GM12801 (cell line): ENCODE results near the gene ZNF496.

Experiments used
- CTCF ChIP-seq: IDR thresholded peaks from one replicate; pipeline ENCODE4 v1.5.1; 2011; ENCODE audit warnings: control low read depth; ENCODE audit not compliant: insufficient read length; ENCODE audit errors: extremely low read depth

ZNF496 gene

GRCh38 chr1:247328311-247328710 lies 3.4 kb downstream of the ZNF496 start:
- TF ChIP-seq CTCF: no peak

DNA sequence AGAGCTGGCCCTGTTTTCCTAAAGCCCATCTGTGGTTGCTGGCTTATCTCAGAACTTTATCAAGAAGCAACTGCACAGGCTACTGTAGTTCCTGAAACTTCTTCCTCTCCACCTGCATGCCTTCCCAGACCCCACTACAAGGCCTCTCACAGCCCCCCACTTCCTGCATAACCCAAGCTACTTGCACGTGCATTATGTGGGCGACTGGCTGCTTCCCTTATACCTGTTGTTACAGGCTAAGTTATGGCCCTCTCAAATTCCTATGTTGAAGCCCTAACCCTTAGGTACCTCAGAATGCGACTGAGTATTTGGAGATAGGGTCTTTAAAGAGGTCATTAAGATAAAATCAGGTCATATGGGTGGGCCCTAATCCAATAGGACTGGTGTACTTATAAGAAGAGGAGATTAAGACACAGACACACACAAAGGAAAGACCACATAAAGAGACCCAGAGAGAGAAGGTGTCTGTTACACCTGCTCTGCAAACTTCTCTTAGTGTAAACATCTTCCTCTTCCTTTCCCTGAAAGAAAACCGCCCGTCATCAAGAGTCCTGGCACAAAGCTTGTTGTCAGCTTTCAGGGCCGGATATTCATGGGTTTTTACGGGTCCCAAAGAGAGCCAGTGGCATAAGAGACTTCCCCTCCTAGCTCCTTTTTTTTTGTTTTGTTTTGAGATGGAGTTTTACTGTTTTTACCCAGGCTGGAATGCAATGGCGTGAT lies 5.1 kb downstream of the ZNF496 start:
- no peak for TF ChIP-seq CTCF

- TF ChIP-seq CTCF: no peak
These were observed 6.7 kb downstream of the ZNF496 start for GRCh38 chr1:247324923-247325322.

GRCh38 chr1:247324204-247324787 lies 7.4 kb downstream of the ZNF496 start:
- TF ChIP-seq CTCF: no peak

- no peak for TF ChIP-seq CTCF
These were observed 8.6 kb downstream of the ZNF496 start for GRCh38 chr1:247322849-247323586.

- no peak for TF ChIP-seq CTCF
These were observed 9.2 kb downstream of the ZNF496 start for GRCh38 chr1:247322442-247322841.

DNA sequence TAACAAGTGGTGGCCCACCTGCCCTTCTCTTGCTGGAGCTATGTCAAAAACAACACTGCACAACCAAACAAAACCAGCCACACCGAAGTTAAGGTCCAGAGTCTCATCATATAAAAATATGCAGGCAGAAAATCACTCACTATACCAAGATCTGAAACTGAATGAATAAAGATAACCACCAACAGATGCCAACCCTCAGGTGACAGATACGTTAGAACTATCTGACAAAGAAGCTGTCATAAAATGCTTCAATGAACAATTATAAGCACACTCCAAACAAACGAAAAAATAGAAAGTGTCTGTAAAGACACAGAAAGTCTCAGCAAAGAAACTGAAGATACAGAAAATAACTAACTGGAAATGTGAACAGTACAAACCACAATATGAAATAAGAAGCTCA lies 14.0 kb downstream of the ZNF496 start:
- no peak for TF ChIP-seq CTCF
